ENCODE data around the gene LDLRAD4. TPM values are rescaled to one million over a fixed set of nuclear protein-coding genes. Genes with fewer than 3 reads are reported as not detected.

Gene LDLRAD4
- total RNA-seq, 4 donors from 2014 or later: 14.0 to 36.9 (median 29.3) TPM

GRCh38 chr18:13505780-13506345, 287.3 kb downstream of the LDLRAD4 start:
- H3K36me3 ChIP-seq: no peaks in the 10 kb centered on the region
- H3K27ac ChIP-seq: no peak overlapping the region
- 72 to 73% methylated on average over 12 of the region's 12 CpGs for WGBS, 2 donors
- no peak for TF ChIP-seq POLR2A (IDR thresholded peaks at IDR 0.05)
- no peak for TF ChIP-seq CTCF (IDR thresholded peaks at IDR 0.05)
- TF ChIP-seq EP300 (IDR thresholded peaks at IDR 0.05): no peak
- H3K4me3 ChIP-seq: no peak overlapping the region
- no peak for DNase-seq (ENCODE audit: low spot score in 2 of 2)
- no peaks in the 10 kb centered on the region for H3K27me3 ChIP-seq
- no peaks in the 10 kb centered on the region for H3K9me3 ChIP-seq
- peaks cover 0 to 21% (median 6%) of the 10 kb centered on the region in 4 donors for H3K4me1 ChIP-seq

GRCh38 chr18:13510594-13510993, 292.0 kb downstream of the LDLRAD4 start:
- no peak for DNase-seq (ENCODE audit: low spot score in 2 of 2)
- TF ChIP-seq POLR2A (IDR thresholded peaks at IDR 0.05) (no peak), EP300 (IDR thresholded peaks at IDR 0.05) (no peak), CTCF (IDR thresholded peaks at IDR 0.05) (no peak)
- Histone ChIP-seq H3K9me3 (no peaks in the 10 kb centered on the region), H3K4me3 (no peak overlapping the region), H3K27me3 (no peaks in the 10 kb centered on the region), H3K4me1 (no peaks in the 10 kb centered on the region), H3K27ac (no peak overlapping the region), H3K36me3 (no peaks in the 10 kb centered on the region)
- 81 to 88% methylated on average over 2 of the region's 2 CpGs for WGBS, 2 donors

GRCh38 chr18:13511961-13512577, 293.5 kb downstream of the LDLRAD4 start:
- TF ChIP-seq CTCF (IDR thresholded peaks at IDR 0.05) (no peak), EP300 (IDR thresholded peaks at IDR 0.05) (no peak), POLR2A (IDR thresholded peaks at IDR 0.05) (no peak)
- DNase-seq (ENCODE audit: low spot score in 2 of 2): no peak
- no peak overlapping the region for H3K4me3 ChIP-seq
- H3K4me1 ChIP-seq: no peaks in the 10 kb centered on the region
- H3K9me3 ChIP-seq: no peaks in the 10 kb centered on the region
- H3K27me3 ChIP-seq: no peaks in the 10 kb centered on the region
- peaks cover 0 to 9% (median 0%) of the 10 kb centered on the region in 3 donors for H3K36me3 ChIP-seq
- no peak overlapping the region for H3K27ac ChIP-seq
- WGBS, 2 donors: 89 to 92% methylated on average over 6 of the region's 6 CpGs

GRCh38 chr18:13513021-13513420, 294.5 kb downstream of the LDLRAD4 start:
- TF ChIP-seq EP300 (IDR thresholded peaks at IDR 0.05) (no peak), POLR2A (IDR thresholded peaks at IDR 0.05) (no peak), CTCF (IDR thresholded peaks at IDR 0.05) (no peak)
- no peaks in the 10 kb centered on the region for H3K27me3 ChIP-seq
- H3K36me3 ChIP-seq: peaks cover 0 to 14% (median 0%) of the 10 kb centered on the region in 3 donors
- peaks cover 0 to 9% (median 0%) of the 10 kb centered on the region in 4 donors for H3K9me3 ChIP-seq
- H3K4me3 ChIP-seq: no peak overlapping the region
- H3K4me1 ChIP-seq: no peaks in the 10 kb centered on the region
- DNase-seq (ENCODE audit: low spot score in 2 of 2): no peak
- no peak overlapping the region for H3K27ac ChIP-seq
- 33 to 52% methylated on average over 4 of the region's 4 CpGs for WGBS, 2 donors

- Histone ChIP-seq H3K27ac (no peak overlapping the region), H3K27me3 (no peaks in the 10 kb centered on the region), H3K4me3 (no peak overlapping the region), H3K36me3 (peaks cover 0 to 14% (median 0%) of the 10 kb centered on the region in 3 donors), H3K4me1 (no peaks in the 10 kb centered on the region), H3K9me3 (peaks cover 0 to 13% (median 0%) of the 10 kb centered on the region in 4 donors)
- TF ChIP-seq EP300 (IDR thresholded peaks at IDR 0.05) (no peak), CTCF (IDR thresholded peaks at IDR 0.05) (no peak), POLR2A (IDR thresholded peaks at IDR 0.05) (no peak)
- no peak for DNase-seq (ENCODE audit: low spot score in 2 of 2)
- 80 to 86% methylated on average over 5 of the region's 5 CpGs for WGBS, 2 donors
Observed at GRCh38 chr18:13513481-13513880, 294.9 kb downstream of the LDLRAD4 start.

Measured in tibial nerve (tissue), 4 donors.